Heart right ventricle (tissue), 16 donors: ENCODE data around the gene RHEX. TPM values are rescaled to one million over a fixed set of nuclear protein-coding genes. Genes with fewer than 3 reads are reported as not detected.

Experiments used
- ATAC-seq, 8 donors: fragments of 200-7000 bp; cut with Tn5 transposase; one replicate each; pipeline ENCODE4 v1.9.1; 2020; ENCODE audit warnings: mild to moderate bottlenecking in 8 of 8, moderate library complexity in 8 of 8, moderate number of reproducible peaks in 1 of 8
- DNase-seq, 2 donors: peaks; one replicate each; pipeline ENCODE4 v3.0.0-alpha.2; 2020
- H3K27ac ChIP-seq, 10 donors: fragments of 200-600 bp; sonication (generic) in 2 of 10; one replicate each; pipeline versions ENCODE4 v1.5.0 to v1.8.0; 2020 to 2022; ENCODE audit warnings: mild to moderate bottlenecking in 3 of 10
- H3K27me3 ChIP-seq, 7 donors: fragments of 200-600 bp; one replicate each; pipeline ENCODE4 v1.8.0; 2021 to 2022; ENCODE audit warnings: mild to moderate bottlenecking in 2 of 7
- H3K36me3 ChIP-seq, 9 donors: fragments of 200-600 bp; sonication (generic) in 1 of 9; one replicate each; pipeline versions ENCODE4 v1.5.0 to v1.8.0; 2020 to 2022; ENCODE audit warnings: mild to moderate bottlenecking in 2 of 9
- H3K4me1 ChIP-seq, 9 donors: fragments of 200-600 bp; sonication (generic) in 1 of 9; one replicate each; pipeline versions ENCODE4 v1.5.0 to v1.8.0; 2020 to 2022; ENCODE audit warnings: mild to moderate bottlenecking in 4 of 9
- H3K4me3 ChIP-seq, 10 donors: fragments of 200-600 bp; sonication (generic) in 2 of 10; one replicate each; pipeline versions ENCODE4 v1.5.0 to v1.8.0; 2020 to 2022; ENCODE audit warnings: mild to moderate bottlenecking in 7 of 10, moderate library complexity in 2 of 10
- H3K9me3 ChIP-seq, 11 donors: fragments of 200-600 bp in 10 of 11; sonication (generic) in 2 of 11; one replicate each; pipeline versions ENCODE4 v1.5.0 to v1.8.0; 2013 to 2022; ENCODE audit warnings: mild to moderate bottlenecking in 2 of 11, control low read depth in 1 of 11, moderate library complexity in 1 of 11
- CTCF ChIP-seq, 9 donors: fragments of 200-600 bp; sonication (generic) in 2 of 9; IDR thresholded peaks; one replicate each; pipeline versions ENCODE4 v1.5.0 to v1.8.0; 2021 to 2022; ENCODE audit warnings: antibody characterized with exemption in 9 of 9, mild to moderate bottlenecking in 5 of 9, moderate library complexity in 1 of 9
- WGBS, 2 donors: extraction: QIAGEN DNeasy Blood & Tissue Kit; methylation state at CpG; one replicate each; pipeline ENCODE4 v1.1.7; 2013; ENCODE audit warnings: inconsistent platforms in 1 of 2; 5-methylcytosine and 5-hydroxymethylcytosine counted together
- intact Hi-C, 10 donors: fragments of 100-400 bp; cut with DNase I; formaldehyde crosslinking; loops; one replicate each; pipeline versions ENCODE4 v1.11.1 to v1.14.2; 2022
- polyA plus RNA-seq, 2 donors: library from polyadenylated mRNA; stranded (reverse); fragments of 200-250 nt; gene quantifications; one replicate each; pipeline ENCODE4 v1.2.3, GENCODE V29; 2013
- total RNA-seq, 10 donors: library from RNA; stranded (reverse); fragmentation: NEBNext Ultra II Directional in 3 of 10; extraction: Animal tissue kit (Norgen Biotek cat#: 25700) in 3 of 10; gene quantifications; one replicate each; pipeline versions ENCODE4 v1.2.1 to v1.2.4, GENCODE V29; 2021 to 2023
- donor health status: Arrhythmogenic right ventricular cardiomyopathy.
- donor health status: ischemic (EF 13 %, LVEDD 7.1; RV severe dilation, severe dysfunction).
- donor health status: healthy with polysubstance abuse.
- donor health status: DM: no; HTN: yes; CAD: no.
- donor health status: DM: no; HTN: no; CAD: no.
- donor health status: ischemic (EF 25% LVEDD 6.9; RV normal size, moderate dysfunction).
- donor health status: ischemic (EF 25% LVEDD 5.7; RV mildly dilated, moderate dysfunction).
- donor health status: healthy.
- donor health status: DM: yes; HTN: yes; CAD: no.
- donor health status: Ischemic cardiomyopathy.
- donor health status: ischemic (EF 35%, LVEDD 5.7; RV mildly dilated, moderate dysfunction).
- donor health status: nonischemic (EF 11% LVEDD 7.7; RV severe dilation, severe dysfunction).
- donor health status: DM: yes; HTN: yes; CAD: no.
- donor health status: PGD.
- donor health status: ischemic (EF 29% LVEDD 5.4; RV normal size, mild dysfunction).
- donor health status: nonischemic (EF 23%, LVEDD 6.1; RV moderate dilation, normal function).

Gene RHEX
- total and polyA plus RNA-seq, 12 donors, result 0.22 to 1.2 TPM; not detected in 10

- intact Hi-C loops, result loop anchor here in 6 of 10 donors (2.0 to 10.0 kb wide), 7 partner anchors 73 to 449 kb away; partner anchors contain the start of gene CTSE (in 1 of the 6)
- 97% methylated on average over 10 of the region's 10 CpGs for WGBS, 2 donors
- ATAC-seq, result no peak
Observed at GRCh38 chr1:206103979-206104378, 51.0 kb downstream of the RHEX start.

GRCh38 chr1:206105464-206105995 is 52.6 kb downstream of the RHEX start:
- WGBS, 2 donors, result 77 to 81% methylated on average over 4 of the region's 4 CpGs
- DNase-seq (no peak), ATAC-seq (no peak)
- Histone ChIP-seq H3K27me3 (peaks cover 0 to 13% (median 0%) of the 10 kb centered on the region in 7 donors), H3K9me3 (no peaks in the 10 kb centered on the region), H3K27ac (no peak overlapping the region), H3K36me3 (no peaks in the 10 kb centered on the region), H3K4me3 (no peak overlapping the region), H3K4me1 (peaks cover 0 to 32% (median 0%) of the 10 kb centered on the region in 9 donors)
- intact Hi-C loops, result loop anchor here in 9 of 10 donors (1.0 to 10.0 kb wide), 14 partner anchors 73 to 451 kb away; partner anchors contain the start of gene CTSE (in 1 of the 9)
- no peak for TF ChIP-seq CTCF (IDR thresholded peaks at IDR 0.05)

More at GRCh38 chr1:206103979-206104378, 51.0 kb downstream of the RHEX start:
- DNase-seq, result no peak
- no peak for TF ChIP-seq CTCF (IDR thresholded peaks at IDR 0.05)
- Histone ChIP-seq H3K36me3 (no peaks in the 10 kb centered on the region), H3K4me1 (peaks cover 0 to 38% (median 0%) of the 10 kb centered on the region in 9 donors), H3K27me3 (peaks cover 0 to 26% (median 0%) of the 10 kb centered on the region in 7 donors), H3K9me3 (no peaks in the 10 kb centered on the region), H3K4me3 (no peak overlapping the region), H3K27ac (no peak overlapping the region)

DNA sequence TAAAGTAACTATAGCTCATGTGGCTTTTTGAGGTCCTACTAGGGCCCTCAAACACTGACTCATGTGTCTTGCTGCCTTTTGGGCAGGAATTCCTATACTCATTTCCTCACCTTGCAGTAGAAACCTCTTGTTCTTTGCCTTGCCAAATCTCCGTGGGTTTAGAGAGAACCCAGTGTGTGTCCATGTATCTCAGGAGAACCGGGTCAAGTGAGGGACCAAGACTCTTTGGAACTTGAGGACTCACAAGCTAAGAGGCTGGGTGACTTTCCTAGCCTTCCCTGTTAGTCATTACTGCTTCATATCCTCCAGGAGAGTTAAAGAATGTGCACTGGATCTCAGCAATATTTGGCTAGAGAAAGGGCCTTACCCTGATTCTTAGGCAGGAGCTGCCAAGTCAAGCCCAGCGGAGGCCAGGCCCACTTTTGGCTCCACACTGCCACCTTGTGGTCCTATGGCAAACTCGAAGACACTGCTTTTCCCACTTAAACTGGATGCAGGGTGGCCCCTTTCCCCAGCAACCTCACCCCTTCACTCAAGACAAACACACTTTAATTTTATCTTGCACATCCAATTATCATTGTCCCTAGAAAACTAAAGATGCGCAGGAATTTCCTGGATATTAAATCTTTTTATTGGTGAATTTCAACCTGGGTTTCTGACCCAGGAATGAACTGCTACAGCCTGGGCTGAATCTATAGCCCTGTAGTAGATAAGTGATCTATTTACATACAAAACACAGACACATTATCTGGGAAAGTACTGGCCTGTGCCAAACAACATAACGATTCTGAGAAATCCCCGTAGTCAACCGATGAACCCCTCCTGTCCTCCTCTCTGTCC is 53.6 kb downstream of the RHEX start:
- Histone ChIP-seq H3K4me3 (no peak overlapping the region), H3K9me3 (no peaks in the 10 kb centered on the region), H3K27me3 (peaks cover 0 to 5% (median 0%) of the 10 kb centered on the region in 7 donors), H3K4me1 (peaks cover 0 to 22% (median 0%) of the 10 kb centered on the region in 9 donors), H3K36me3 (no peaks in the 10 kb centered on the region), H3K27ac (no peak overlapping the region)
- DNase-seq, result peak; percentile 73 to 82
- TF ChIP-seq CTCF (IDR thresholded peaks at IDR 0.05), result peak; percentile 86 to 92 (median 91)
- intact Hi-C loops, result loop anchor here (1.0 to 10.0 kb wide), 19 partner anchors 74 to 452 kb away; partner anchors contain the start of gene CTSE (in 1 of the 10)
- WGBS, 2 donors, result 41 to 43% methylated on average over 8 of the region's 8 CpGs
- peak; percentile 82 to 93 (median 88) for ATAC-seq

- H3K36me3 ChIP-seq, result no peaks in the 10 kb centered on the region
- ATAC-seq (no peak), DNase-seq (no peak)
- TF ChIP-seq CTCF (IDR thresholded peaks at IDR 0.05), result no peak
- intact Hi-C loops, result loop anchor here (1.0 to 10.0 kb wide), 17 partner anchors 75 to 452 kb away; partner anchors contain the start of gene CTSE (in 1 of the 10)
- WGBS, 2 donors, result 63 to 66% methylated on average over 7 of the region's 7 CpGs
- H3K9me3 ChIP-seq, result no peaks in the 10 kb centered on the region
- peaks cover 0 to 5% (median 0%) of the 10 kb centered on the region in 7 donors for H3K27me3 ChIP-seq
- H3K27ac ChIP-seq, result no peak overlapping the region
- no peak overlapping the region for H3K4me3 ChIP-seq
- peaks cover 0 to 16% (median 0%) of the 10 kb centered on the region in 9 donors for H3K4me1 ChIP-seq
Observed at GRCh38 chr1:206107168-206107544, 54.2 kb downstream of the RHEX start.
